EL (cell line): Measurements from ENCODE around the gene PMS1.
"Not testable (repeated sequence)": the region's sequence is repeated elsewhere in the genome, so short reads cannot be mapped to it uniquely, and the experiment has no call there.

ENCODE experiments used
- DNase-seq: peaks from one replicate; pipeline ENCODE4 v3.0.0-alpha.2; 2016

The PMS1 gene

DNA sequence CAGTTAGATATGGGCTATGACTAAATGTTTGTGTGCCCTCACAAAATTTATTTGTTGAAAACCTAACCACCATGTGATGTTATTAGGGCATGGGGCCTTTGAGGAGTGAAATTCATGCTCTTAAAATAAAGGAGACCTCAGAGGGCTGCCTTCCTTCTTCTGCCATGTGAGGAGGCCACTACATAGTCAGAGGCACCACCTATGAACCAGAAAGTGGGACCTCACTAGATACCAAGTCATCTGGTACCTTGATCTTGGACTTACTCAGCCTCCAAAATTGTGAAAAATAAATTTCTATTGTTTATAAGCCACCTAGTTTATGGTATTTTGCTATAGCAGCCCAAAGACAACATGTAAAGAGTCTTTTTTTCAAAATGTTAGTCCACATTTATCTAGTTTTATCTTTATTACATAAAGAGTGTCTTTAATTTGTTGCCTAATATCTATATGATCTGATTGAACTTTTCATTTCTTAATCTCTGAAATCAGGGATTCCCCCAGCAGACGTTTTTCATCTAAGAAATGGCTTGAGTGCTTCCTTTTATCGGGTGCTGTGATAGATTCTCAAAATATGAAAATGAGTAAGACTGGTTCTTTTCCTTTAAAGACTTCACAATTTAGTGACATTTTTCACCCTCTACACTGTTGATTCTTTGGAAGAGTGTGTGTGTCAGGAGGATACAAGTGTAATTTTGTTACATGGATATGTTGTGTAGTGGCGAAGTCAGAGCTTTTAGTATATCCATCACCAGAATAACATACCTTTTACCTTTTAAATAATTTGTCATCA, 34.2 kb downstream of the PMS1 start:
- DNase-seq, result no peak

DNA sequence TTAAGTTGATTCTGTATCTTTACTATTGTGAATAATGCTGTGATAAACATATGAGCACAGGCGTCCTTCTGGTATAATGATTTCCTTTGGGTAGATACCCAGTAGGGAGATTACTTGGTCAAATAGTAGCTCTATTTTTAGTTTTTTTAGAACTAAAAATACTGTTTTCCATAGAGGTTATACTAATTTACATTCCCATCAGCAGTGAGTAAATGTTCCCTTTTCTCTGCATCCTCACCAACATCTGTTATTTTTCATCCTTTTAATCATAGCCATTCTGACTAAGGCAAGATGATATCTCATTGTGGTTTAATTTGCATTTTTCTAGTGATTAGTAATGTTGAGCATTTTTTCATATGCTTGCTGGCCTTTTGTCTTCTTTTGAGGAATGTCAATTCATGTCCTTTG, 35.1 kb downstream of the PMS1 start:
- DNase-seq, result peak; percentile 86

DNA sequence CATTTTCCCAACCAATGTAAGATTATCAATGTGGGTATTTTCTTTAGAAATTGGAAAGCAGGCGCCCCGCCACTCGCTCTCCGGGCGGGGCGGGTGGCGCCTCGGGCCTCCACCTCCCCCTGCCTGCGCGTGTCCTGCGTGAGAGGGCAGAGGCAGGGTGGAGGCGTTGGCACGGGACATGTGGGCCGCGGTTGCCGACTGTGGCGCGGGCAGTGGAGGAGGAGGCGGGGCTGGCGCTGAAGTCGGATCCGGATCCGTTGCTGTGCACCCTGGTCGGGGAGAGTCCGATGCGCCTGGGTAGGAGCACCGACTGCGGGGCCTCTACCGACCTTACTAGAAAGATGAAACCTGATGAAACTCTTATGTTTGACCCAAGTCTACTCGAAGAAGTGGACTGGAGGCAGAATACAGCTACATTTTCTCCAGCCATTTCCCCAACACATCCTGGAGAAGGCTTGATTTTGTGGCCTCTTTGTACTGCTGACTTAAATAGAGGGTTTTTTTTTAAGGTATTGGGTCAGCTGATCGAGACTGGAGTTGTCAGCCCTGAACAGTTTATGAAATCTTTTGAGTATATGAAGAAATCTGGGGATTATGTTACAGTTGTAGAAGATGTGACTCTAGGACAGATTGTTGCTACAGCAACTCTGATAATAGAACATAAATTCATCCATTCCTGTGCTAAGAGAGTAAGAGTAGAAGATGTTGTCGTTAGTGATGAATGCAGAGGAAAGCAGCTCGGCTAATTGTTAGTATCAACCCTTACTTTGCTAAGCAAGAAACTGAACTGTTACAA, 37.9 kb downstream of the PMS1 start:
- DNase-seq, result peak; percentile 40

DNA sequence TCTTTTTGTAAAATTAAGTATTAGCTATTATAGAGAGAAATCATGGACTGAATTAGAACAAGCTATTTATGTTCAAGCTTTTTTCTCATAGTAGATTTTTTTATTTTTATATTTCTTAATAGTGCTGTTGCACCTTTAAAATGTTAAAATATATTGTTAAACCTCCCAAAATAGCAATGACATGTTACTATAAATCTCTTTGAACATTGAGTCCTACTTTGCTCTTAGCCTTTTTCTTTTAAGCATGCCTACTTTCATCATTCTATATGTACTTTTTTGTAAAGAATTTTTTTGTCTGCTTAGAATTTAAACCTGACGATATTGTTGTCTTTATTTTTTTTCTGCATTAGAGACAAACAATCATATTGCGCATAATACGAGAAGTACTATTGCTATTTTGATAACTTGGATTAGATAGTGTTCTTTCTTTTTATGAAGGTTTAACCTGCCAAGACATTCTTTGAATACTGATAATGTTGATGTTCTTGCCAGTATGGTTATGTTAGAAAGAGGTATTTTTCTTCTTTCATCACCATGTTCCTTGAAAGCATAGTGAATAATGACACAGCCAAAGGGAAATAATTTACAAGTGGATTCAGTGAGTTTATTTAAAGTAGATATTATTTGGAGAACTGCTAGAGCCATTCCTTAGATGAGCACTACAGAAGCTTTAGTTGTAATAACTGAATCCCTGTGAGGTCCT, 40.6 kb downstream of the PMS1 start:
- DNase-seq, result no peak

DNA sequence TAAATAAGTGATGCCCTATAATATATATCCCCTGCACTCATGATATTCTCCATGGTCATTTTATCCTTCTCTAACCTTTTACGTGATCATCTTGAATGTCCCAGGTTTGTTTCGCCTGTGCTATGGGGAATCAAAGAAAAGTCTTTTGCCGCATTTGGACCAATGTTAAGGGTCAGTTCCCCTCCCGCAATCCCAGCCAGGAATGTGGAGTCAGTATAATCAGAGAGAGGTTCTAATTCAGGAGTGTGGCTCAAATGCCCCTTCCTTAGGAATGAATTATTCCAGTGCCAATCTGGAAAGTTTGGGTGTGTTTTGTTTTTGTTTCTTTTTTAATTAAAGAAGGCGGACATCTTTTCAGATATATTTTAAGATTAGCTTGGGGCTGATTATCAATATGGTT, 41.8 kb downstream of the PMS1 start:
- no peak for DNase-seq

DNA sequence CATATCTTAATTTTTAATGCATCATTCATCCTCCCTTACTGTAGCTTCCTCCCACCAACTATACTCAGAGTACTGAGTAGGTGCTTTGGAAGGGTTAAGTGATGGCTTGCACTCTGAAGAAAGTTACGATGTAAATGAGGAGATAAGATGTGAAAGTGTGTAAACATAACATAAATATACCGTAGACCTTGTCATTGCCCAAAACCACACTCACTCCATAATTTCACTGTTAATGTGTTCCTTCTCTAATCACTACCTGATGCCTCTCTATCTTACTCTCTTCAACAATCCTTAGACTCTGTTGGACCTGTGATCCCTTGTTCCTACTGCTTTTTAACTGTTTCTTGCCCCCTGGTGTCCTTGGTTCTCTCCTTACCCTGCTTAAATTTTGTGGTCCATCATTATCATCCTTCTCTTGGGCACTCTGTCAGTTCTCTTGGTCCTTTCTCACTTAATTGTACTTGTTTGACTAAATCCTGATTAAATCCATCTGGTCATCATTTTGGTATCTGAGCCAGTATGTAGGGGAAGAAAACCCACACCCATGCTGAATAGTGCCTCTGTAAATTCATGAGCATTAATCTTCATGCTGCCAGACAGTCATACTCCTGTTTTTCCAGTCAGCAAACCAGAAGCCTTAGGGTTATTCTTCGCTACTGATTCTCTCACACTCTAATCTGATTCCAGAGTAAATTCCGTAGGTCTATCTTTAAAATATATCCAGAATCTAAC, 45.0 kb downstream of the PMS1 start:
- peak; percentile 13 for DNase-seq

DNA sequence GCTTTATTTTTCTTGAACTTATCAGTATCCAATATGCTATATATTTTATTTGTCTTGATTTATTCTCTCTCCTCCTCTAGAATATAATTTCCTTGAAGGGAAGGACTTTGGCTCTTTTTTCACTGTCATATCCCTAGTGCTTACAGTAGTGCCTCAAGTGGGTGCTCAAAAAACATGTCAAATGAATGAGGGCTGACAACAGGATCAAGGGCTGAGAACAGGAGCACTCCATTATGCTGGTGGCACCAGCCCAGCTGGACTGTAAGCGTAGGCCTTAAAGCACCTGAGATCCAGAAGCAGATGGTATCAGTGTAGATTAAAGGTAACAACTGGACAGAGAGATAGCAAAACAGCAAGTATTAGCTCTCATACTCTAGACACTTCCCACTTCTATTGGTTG, 46.3 kb downstream of the PMS1 start:
- DNase-seq, result no peak

DNA sequence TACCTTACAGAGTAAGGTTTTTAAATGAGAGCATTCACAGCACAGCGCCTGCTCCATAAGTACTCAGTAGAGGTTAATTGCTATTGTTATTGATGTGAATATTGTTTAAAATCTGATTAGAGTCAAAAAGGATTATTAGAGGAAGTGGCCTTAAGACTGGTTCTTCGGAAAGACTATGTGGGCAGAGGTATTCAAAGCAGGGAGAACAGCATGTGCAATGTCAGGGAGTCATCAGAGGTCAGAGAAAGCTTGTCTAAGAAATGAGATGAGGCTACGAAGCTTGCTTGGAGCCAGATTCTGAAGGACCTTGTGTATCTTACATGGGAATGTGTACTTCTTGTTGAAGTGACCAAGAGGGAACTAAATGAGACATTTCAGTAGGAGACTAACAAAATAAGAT, 49.8 kb downstream of the PMS1 start:
- no peak for DNase-seq

DNA sequence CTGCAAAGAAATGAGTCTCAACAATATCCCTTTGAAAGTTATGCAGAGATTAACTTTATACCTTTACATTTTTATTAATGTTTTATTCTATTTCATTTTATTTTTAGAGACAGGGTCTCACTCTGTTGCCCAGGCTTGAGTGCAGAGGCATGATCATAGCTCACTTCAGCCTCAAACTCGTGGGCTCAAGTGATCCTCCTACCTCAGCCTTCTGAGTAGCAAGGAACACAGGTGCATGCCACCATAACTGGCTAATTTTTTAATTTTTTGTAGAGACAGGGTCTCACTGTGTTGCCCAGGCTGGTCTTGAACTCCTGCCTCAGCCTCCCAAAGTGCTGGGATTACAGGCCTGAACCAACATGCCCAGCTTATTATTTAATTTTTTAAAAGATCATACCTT, 50.4 kb downstream of the PMS1 start:
- not testable (repeated sequence) for DNase-seq

DNA sequence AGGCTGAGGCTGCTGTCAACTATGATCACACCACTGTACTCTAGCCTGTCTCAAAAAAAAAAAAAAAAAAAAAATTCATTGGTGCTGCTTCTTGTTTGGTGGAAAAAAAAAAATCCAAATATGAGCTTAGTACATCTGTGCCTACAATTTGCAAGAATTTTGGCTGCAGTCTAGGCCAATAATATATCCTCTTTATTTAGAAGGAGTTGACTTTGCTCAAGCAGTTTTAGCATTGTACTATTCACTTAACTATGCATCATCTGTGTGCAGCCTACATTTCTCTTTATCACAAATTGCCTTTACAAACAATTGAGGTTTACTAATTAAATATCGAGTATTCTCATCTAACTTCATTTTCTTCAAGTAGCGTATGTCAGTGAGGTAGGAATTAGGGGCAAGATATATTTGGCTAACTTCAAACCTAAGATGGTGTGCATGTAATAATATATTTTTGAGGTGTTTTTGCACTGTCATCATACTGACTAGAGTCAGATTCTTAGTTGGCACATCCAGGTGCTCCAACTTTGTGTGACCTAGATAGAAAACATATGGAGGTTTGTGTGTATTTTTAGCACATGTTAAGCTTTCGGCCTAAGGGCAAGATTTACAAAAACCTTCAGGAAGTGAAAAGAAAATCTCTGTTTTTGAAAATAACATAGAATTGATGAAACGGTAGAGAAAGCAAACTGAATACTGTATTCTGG, 51.8 kb downstream of the PMS1 start:
- DNase-seq, result no peak

DNA sequence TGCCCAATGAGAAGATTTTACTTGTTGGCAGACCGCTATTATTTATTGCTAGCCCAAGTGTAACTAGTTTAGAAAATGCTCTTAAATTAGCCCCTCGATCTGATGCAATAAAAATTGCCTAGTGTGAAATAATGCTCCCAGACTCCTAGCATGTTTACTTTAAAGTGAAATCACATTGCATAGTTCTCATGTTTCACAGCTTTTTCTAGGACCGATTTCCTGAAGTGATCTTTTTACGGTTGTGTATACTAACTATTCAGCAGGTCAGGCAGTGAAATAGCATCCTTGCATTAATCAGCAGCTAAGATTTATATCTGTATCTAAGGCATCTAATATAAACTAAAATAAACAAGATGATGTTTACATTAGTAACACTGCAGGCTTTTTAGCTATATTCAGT, 52.4 kb downstream of the PMS1 start:
- peak; percentile 75 for DNase-seq

DNA sequence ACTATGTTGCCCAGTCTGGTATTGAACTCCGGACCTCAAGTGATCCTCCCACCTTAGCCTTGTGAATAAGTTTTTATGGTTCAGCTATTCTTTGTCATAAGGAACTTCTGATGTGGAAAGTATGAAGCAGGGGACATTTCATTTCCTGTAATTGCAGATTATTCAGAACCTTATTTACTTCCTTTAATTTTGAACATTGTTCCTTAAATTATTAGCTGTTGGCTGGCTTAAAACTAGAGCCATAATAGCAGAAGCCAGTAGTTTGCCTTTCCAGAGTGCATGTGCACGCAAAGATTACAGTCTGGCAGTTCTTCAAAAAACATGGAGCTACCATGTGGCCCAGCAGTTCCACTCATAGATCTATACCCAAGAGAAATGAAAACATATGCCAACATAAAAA, 53.1 kb downstream of the PMS1 start:
- DNase-seq, result no peak

DNA sequence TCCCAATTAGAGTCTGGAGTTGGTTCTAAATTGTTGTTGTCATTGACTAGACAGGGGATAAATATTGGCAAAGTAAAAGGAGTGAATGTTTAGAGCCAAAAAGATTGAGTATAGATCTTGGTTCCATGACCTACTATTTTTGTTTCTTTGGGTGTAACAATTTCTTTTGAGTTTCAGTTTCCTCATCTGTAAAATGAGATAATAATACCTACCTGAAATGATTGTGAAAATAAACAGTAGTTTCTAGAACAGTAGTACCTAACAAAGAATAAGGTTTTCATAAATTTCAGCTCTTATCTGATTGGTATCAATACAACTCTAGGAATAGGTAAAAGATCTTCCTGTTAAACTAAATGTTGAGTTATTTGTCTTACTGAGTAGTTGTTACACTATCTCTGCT, 56.8 kb downstream of the PMS1 start:
- DNase-seq, result no peak

DNA sequence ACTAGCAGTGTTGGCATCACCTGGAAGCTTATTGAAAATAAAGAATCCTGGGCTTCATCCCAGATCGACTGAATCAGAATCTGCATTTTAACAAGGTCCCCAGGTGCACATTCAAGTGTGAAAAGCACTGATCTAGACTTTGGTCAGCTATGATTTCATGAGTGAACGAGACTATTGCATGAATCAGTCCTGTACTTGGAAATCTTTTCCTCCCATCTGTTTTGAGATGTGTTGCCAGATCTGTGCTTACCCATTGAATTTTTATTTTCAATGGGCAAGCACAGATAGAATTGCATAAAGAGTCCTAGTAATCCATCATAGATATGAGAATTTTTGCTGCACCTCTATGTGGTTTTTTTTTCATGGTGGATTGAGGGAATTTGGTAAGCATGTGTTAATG, 64.0 kb downstream of the PMS1 start:
- no peak for DNase-seq

DNA sequence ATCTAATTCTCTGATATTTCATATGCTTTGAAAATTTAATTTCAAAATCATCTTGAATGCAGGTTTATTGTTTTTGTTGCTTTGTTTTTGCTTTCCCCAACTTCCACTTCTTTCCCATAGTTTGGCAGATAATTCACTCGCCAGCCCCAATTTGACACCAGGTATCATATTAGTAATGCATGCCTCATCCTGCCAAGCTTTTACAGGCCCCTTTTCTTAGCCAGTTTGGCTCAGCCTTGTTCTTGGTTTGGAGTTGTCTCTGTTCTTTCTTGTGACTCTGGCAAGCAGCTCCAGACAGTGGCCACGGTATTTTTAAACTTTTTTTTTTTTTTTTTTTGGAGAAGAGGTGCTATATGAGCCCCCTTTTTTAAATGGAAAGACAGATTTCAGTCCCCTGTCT, 65.3 kb downstream of the PMS1 start:
- DNase-seq, result no peak

DNA sequence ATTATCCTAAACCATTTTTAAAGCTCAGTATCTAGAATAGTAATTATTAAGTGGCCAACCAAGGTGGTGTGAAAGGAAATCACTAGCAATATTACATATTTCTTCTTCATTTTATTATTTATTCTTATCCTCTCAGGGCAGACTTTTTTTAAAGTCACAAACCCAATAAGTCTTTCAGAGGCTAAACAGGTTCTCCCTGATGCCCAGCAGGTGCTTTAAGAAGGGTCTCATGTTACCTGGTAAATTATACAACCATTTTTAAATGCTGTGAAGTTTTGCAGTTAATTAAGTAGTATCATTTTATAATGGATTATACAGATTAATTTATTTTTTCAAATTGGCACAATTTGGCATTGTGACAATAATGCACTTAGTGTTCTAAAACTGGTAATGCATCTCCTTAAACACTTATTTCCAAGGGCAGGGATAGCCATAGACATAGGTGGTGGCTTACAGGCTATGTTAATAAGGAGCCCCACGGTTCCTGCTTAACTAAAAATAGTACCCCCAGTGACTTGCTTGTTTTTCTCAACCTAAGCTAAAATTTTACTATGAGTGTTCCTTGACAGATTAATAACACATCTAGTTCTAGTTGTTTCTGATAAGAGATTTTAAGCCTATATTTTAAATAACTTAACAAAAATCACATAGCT, 67.0 kb downstream of the PMS1 start:
- no peak for DNase-seq

DNA sequence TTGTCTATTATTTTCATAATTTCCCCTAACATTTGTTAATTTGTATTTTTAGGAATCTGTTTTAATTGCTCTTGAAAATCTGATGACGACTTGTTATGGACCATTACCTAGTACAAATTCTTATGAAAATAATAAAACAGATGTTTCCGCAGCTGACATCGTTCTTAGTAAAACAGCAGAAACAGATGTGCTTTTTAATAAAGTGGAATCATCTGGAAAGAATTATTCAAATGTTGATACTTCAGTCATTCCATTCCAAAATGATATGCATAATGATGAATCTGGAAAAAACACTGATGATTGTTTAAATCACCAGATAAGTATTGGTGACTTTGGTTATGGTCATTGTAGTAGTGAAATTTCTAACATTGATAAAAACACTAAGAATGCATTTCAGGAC, 69.9 kb downstream of the PMS1 start:
- DNase-seq, result peak; percentile 28

DNA sequence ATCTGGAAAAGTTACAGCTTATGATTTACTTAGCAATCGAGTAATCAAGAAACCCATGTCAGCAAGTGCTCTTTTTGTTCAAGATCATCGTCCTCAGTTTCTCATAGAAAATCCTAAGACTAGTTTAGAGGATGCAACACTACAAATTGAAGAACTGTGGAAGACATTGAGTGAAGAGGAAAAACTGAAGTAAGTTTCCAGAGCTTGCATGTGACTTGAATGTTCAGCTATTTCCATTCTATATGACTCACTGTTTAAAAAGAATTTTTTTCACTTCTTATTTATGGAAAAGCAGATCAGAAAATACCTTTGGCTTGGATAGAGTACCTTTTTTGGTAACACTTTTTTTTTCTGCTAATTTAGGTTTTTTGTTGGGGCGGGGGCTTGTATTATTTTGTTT, 70.7 kb downstream of the PMS1 start:
- DNase-seq, result peak; percentile 31

DNA sequence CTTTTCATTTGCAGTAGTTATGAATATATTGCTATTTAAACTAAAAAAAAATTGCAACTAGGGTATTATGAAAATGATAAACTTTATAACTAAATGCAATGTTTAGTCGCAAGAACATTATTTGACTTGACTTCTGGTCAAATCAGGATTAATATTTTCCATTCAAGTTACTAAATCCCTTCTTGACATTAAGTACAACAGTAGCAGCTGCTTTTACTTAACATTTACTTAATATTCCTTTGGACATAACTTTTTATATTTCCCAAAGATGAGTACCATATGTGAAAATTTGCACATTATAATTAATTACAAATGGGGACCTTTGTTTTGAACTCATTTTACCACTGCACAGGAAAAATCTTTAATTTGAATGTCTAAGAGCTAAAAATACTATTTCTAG, 74.0 kb downstream of the PMS1 start:
- no peak for DNase-seq

DNA sequence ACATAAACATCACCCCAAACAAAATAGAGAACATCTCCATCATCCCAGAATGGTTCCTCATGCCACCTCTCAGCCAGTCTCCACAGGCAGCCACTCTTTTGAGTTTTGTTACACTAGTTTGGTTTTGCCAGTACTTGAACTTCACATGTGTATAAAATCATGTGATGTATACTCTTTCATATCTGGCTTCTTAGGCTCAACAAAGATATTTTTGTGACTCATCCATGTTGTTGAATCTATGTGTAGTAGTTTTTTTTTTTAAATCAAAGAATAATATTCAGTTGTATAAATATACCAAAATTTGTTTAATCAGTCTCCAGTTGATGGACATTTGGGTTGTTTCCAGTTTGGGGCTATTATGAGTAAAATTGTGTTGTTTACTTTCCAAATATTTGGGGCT, 75.9 kb downstream of the PMS1 start:
- DNase-seq, result peak; percentile 16

DNA sequence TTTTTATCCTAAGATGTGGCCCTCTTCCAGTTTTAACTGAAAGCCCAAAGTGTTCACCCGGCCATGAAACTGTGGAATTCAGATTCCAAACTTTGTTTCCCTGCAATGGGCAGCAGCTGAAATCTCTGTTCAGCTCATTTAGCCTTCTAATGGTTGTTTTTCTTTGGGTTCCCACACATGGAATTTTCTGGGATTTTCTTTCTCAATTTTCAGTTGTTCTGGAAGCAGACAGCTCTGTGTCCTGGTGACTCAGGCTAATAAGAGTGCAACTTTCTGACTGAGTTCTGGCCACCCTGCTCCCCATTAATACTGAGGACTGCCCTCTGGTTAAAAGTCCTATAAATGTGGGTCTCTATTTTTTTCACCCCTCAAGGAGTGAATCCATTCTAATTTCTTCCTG, 78.5 kb downstream of the PMS1 start:
- peak; percentile 12 for DNase-seq

DNA sequence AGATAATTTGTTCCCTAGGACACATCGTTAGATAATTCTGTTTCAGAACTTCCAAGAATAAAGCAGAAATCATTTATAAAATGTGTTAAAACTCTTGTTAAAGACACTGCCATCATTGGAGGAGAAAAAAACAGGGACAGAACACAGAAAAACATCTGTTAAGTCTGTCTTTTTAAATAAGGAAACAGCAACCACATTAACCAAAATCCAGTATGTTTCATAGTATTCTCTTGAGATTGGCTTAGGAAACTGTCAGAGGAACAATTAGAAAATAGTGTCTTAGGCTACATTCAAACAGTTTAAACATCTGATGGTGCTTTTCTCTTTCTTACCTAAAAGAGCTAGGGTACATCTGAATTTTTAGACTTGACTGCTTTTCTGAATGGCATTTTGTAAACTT, 81.6 kb downstream of the PMS1 start:
- no peak for DNase-seq
